T-helper 22 cell (primary cell): Measurements from ENCODE around the gene YWHAG.
"Not testable (repeated sequence)": the region's sequence is repeated elsewhere in the genome, so short reads cannot be mapped to it uniquely, and the experiment has no call there.

ENCODE experiments used
- DNase-seq: peaks from one replicate; pipeline ENCODE4 v3.0.0-alpha.2; 2020; ENCODE audit warnings: low read depth

Gene YWHAG

GRCh38 chr7:76358481-76359110 lies at the start of gene YWHAG:
Gene YWHAG, minus strand, starts transcription at chr7:76358991. Its CDS starts 183 bp downstream, at chr7:76358808.
- DNase-seq = peak; percentile 73

- DNase-seq = no peak
Observed at GRCh38 chr7:76408121-76408560, 49.4 kb upstream of the YWHAG start.

- no peak for DNase-seq
Observed at GRCh38 chr7:76407718-76408117, 48.9 kb upstream of the YWHAG start.

GRCh38 chr7:76405738-76406137 lies 46.9 kb upstream of the YWHAG start:
- DNase-seq = no peak

GRCh38 chr7:76403780-76404494 lies 45.1 kb upstream of the YWHAG start:
- DNase-seq = no peak

GRCh38 chr7:76403097-76403496 lies 44.3 kb upstream of the YWHAG start:
- DNase-seq = not testable (repeated sequence)

- no peak for DNase-seq
Observed at GRCh38 chr7:76400248-76400647, 41.5 kb upstream of the YWHAG start.

GRCh38 chr7:76397409-76398183 lies 38.8 kb upstream of the YWHAG start:
- DNase-seq = peak; percentile 63

GRCh38 chr7:76396864-76397263 lies 38.1 kb upstream of the YWHAG start:
- DNase-seq = no peak

GRCh38 chr7:76395965-76396726 lies 37.4 kb upstream of the YWHAG start:
- DNase-seq = no peak

- DNase-seq = not testable (repeated sequence)
Observed at GRCh38 chr7:76395605-76395964, 36.8 kb upstream of the YWHAG start.

GRCh38 chr7:76394957-76395356 lies 36.2 kb upstream of the YWHAG start:
- DNase-seq = no peak

- DNase-seq = peak; percentile 82
Observed at GRCh38 chr7:76393116-76394031, 34.6 kb upstream of the YWHAG start.

- DNase-seq = no peak
Observed at GRCh38 chr7:76392531-76393115, 33.8 kb upstream of the YWHAG start.

GRCh38 chr7:76390092-76390491 lies 31.3 kb upstream of the YWHAG start:
- DNase-seq = no peak

- not testable (repeated sequence) for DNase-seq
Observed at GRCh38 chr7:76387789-76388188, 29.0 kb upstream of the YWHAG start.

GRCh38 chr7:76386691-76387260 lies 28.0 kb upstream of the YWHAG start:
- DNase-seq = no peak

GRCh38 chr7:76383089-76383944 lies 24.5 kb upstream of the YWHAG start:
- no peak for DNase-seq

GRCh38 chr7:76381814-76382213 lies 23.0 kb upstream of the YWHAG start:
- DNase-seq = no peak

GRCh38 chr7:76380623-76380966 lies 21.8 kb upstream of the YWHAG start:
- no peak for DNase-seq
